Endodermal cell (in vitro differentiated cells): ENCODE measurements around the gene SLIT3. TPM values are rescaled to one million over a fixed set of nuclear protein-coding genes. Genes with fewer than 3 reads are reported as not detected.
A peak's percentile ranks its signal among the peaks of the same experiment; 100 is the strongest.

Experiments
- DNase-seq: peaks from one replicate; pipeline ENCODE4 v3.0.0-alpha.2; 2017
- H3K27ac ChIP-seq: 2 replicates; pipeline ENCODE4 v1.5.1; 2013; ENCODE audit warnings: mild to moderate bottlenecking, low read depth, low read length, moderate library complexity
- H3K27me3 ChIP-seq: 2 replicates; pipeline ENCODE4 v1.6.1; 2013; ENCODE audit warnings: mild to moderate bottlenecking, low read length, moderate library complexity; ENCODE audit not compliant: insufficient read depth, control insufficient read depth, poor library complexity, severe bottlenecking
- H3K36me3 ChIP-seq: 2 replicates; pipeline ENCODE4 v1.7.0; 2013; ENCODE audit warnings: mild to moderate bottlenecking, low read length, moderate library complexity; ENCODE audit not compliant: control insufficient read depth, insufficient read depth
- H3K4me1 ChIP-seq: one replicate; pipeline ENCODE4 v1.7.0; 2013; ENCODE audit warnings: low read length; ENCODE audit not compliant: control insufficient read depth, insufficient read depth
- H3K4me3 ChIP-seq: 2 replicates; pipeline ENCODE4 v1.5.1; 2013; ENCODE audit warnings: mild to moderate bottlenecking, low read length, moderate library complexity
- H3K9ac ChIP-seq: 2 replicates; pipeline ENCODE4 v1.6.1; 2013; ENCODE audit warnings: mild to moderate bottlenecking, low read length, moderate library complexity; ENCODE audit not compliant: poor library complexity, severe bottlenecking; ENCODE audit errors: extremely low read depth
- H3K9me3 ChIP-seq: 2 replicates; pipeline ENCODE4 v1.6.1; 2013; ENCODE audit warnings: mild to moderate bottlenecking, low read length, moderate library complexity; ENCODE audit not compliant: control insufficient read depth
- H3K27ac Mint-ChIP-seq: 2 replicates; pipeline ENCODE4 v1.8.0; 2020; ENCODE audit warnings: mixed read lengths
- H3K27me3 Mint-ChIP-seq: 2 replicates; pipeline ENCODE4 v1.8.0; 2021; ENCODE audit warnings: mild to moderate bottlenecking, mixed read lengths; ENCODE audit not compliant: insufficient read depth
- H3K36me3 Mint-ChIP-seq: 2 replicates; pipeline ENCODE4 v1.8.0; 2020; ENCODE audit warnings: low read depth, mixed read lengths
- H3K4me1 Mint-ChIP-seq: 2 replicates; pipeline ENCODE4 v1.8.0; 2020; ENCODE audit warnings: mixed read lengths
- H3K4me3 Mint-ChIP-seq: 2 replicates; pipeline ENCODE4 v1.8.0; 2020; ENCODE audit warnings: mild to moderate bottlenecking, moderate library complexity, mixed read lengths
- H3K9me3 Mint-ChIP-seq: 2 replicates; pipeline ENCODE4 v1.8.0; 2020; ENCODE audit warnings: mild to moderate bottlenecking, mixed read lengths
- CTCF ChIP-seq: fragments of 200-600 bp; sonication (generic); conservative IDR thresholded peaks from 2 replicates; pipeline ENCODE4 v1.5.0; 2021; ENCODE audit warnings: antibody characterized with exemption, mild to moderate bottlenecking
- WGBS, 2 experiments: methylation state at CpG; one replicate each; pipeline versions ENCODE4 v1.1.5 to v1.1.7; 2013; ENCODE audit warnings: missing lambda C conversion rate in 2 of 2, mixed read lengths in 1 of 2; ENCODE audit not compliant: insufficient coverage in 1 of 2, insufficient read length in 1 of 2; 5-methylcytosine and 5-hydroxymethylcytosine counted together
- total RNA-seq, 2 donors: library from RNA; stranded (reverse); fragmentation: NEBNext Ultra II Directional in 1 of 2; extraction: Animal tissue kit (Norgen Biotek cat#: 25700) in 1 of 2; gene quantifications; 2 replicates in 1 of 2; 3 replicates in 1 of 2; pipeline ENCODE4 v1.2.1, GENCODE V29; 2021

The SLIT3 gene
- total RNA-seq, 2 donors from 2014 or later: 2.5 to 3.4 TPM

- H3K4me3 Mint-ChIP-seq: no peak overlapping the region
- Histone ChIP-seq H3K9me3 (peaks cover 2% of the 10 kb centered on the region), H3K36me3 (no peaks in the 10 kb centered on the region), H3K27me3 (no peaks in the 10 kb centered on the region), H3K4me3 (no peak overlapping the region), H3K27ac (no peak overlapping the region), H3K4me1 (peaks cover 4% of the 10 kb centered on the region), H3K9ac (no peak overlapping the region)
- TF ChIP-seq CTCF: no peak
- H3K4me1 Mint-ChIP-seq: peaks cover 16% of the 10 kb centered on the region
- 89 to 97% methylated on average over 8 to 10 of the region's 10 CpGs for WGBS, 2 experiments
- peak; percentile 23 for DNase-seq
- no peaks in the 10 kb centered on the region for H3K36me3 Mint-ChIP-seq
- H3K27me3 Mint-ChIP-seq: no peaks in the 10 kb centered on the region
- H3K9me3 Mint-ChIP-seq: no peaks in the 10 kb centered on the region
- no peak overlapping the region for H3K27ac Mint-ChIP-seq
Measured at GRCh38 chr5:168654211-168654721, 646.7 kb downstream of the SLIT3 start.

GRCh38 chr5:168653626-168654025 is 647.3 kb downstream of the SLIT3 start:
- no peak overlapping the region for H3K27ac ChIP-seq
- peaks cover 9% of the 10 kb centered on the region for H3K4me1 Mint-ChIP-seq
- WGBS, 2 experiments: 90 to 92% methylated on average over 3 to 4 of the region's 4 CpGs

GRCh38 chr5:168651648-168652047 is 649.3 kb downstream of the SLIT3 start:
- Histone ChIP-seq H3K4me1 (peaks cover 4% of the 10 kb centered on the region), H3K27me3 (no peaks in the 10 kb centered on the region), H3K4me3 (no peak overlapping the region), H3K27ac (no peak overlapping the region), H3K9me3 (peaks cover 8% of the 10 kb centered on the region), H3K9ac (no peak overlapping the region), H3K36me3 (no peaks in the 10 kb centered on the region)
- H3K9me3 Mint-ChIP-seq: no peaks in the 10 kb centered on the region
- no peak overlapping the region for H3K27ac Mint-ChIP-seq
- no peaks in the 10 kb centered on the region for H3K36me3 Mint-ChIP-seq
- no peak overlapping the region for H3K4me3 Mint-ChIP-seq
- TF ChIP-seq CTCF: no peak
- H3K27me3 Mint-ChIP-seq: peaks cover 5% of the 10 kb centered on the region
- peaks cover 5% of the 10 kb centered on the region for H3K4me1 Mint-ChIP-seq
- no peak for DNase-seq

More at GRCh38 chr5:168653626-168654025, 647.3 kb downstream of the SLIT3 start:
- no peaks in the 10 kb centered on the region for H3K27me3 ChIP-seq
- no peaks in the 10 kb centered on the region for H3K27me3 Mint-ChIP-seq
- H3K4me3 ChIP-seq: no peak overlapping the region
- TF ChIP-seq CTCF: no peak
- DNase-seq: peak; percentile 10
- peaks cover 8% of the 10 kb centered on the region for H3K9me3 ChIP-seq
- no peak overlapping the region for H3K4me3 Mint-ChIP-seq
- H3K36me3 Mint-ChIP-seq: no peaks in the 10 kb centered on the region
- H3K36me3 ChIP-seq: no peaks in the 10 kb centered on the region
- H3K9me3 Mint-ChIP-seq: no peaks in the 10 kb centered on the region
- no peak overlapping the region for H3K27ac Mint-ChIP-seq
- no peak overlapping the region for H3K9ac ChIP-seq
- H3K4me1 ChIP-seq: peaks cover 4% of the 10 kb centered on the region
